HepG2 (cell line): ENCODE measurements around the gene RAB3B. TPM values are rescaled to one million over a fixed set of nuclear protein-coding genes. Genes with fewer than 3 reads are reported as not detected.
A peak's percentile ranks its signal among the peaks of the same experiment; 100 is the strongest.

Experiments
- ARID3A ChIP-seq: IDR thresholded peaks from 2 replicates; pipeline ENCODE4 v1.6.1; 2012; ENCODE audit warnings: low read depth, low read length, improper control_type of control experiment
- ARID5B ChIP-seq: IDR thresholded peaks from 2 replicates; pipeline ENCODE4 v1.4.0; 2020; ENCODE audit warnings: mild to moderate bottlenecking, missing genetic modification reagents
- EHMT2 ChIP-seq: fragments of 200-600 bp; sonication (generic); IDR thresholded peaks from 2 replicates; pipeline ENCODE4 v1.7.0; 2017; ENCODE audit warnings: antibody characterized with exemption, low read depth, low read length, borderline replicate concordance
- ELF3 ChIP-seq: IDR thresholded peaks from 2 replicates; pipeline ENCODE4 v1.6.1; 2016; ENCODE audit warnings: missing genetic modification reagents, missing compliant biosample characterization
- LRRFIP1 ChIP-seq: sonication (generic); formaldehyde crosslinking; conservative IDR thresholded peaks from 2 replicates; pipeline ENCODE4 v1.4.0; 2020; ENCODE audit warnings: missing genetic modification reagents
- PCBP2 ChIP-seq: fragments of 200-400 bp; formaldehyde crosslinking; optimal IDR thresholded peaks from 2 replicates; pipeline ENCODE3; 2018; ENCODE audit warnings: low read length, low read depth; ENCODE audit not compliant: poor library complexity, severe bottlenecking
- PRDM15 ChIP-seq: sonication (generic); formaldehyde crosslinking; IDR thresholded peaks from 2 replicates; pipeline ENCODE4 v1.4.0; 2020; ENCODE audit warnings: missing genetic modification reagents
- TBX3 ChIP-seq: fragments of 450-650 bp; IDR thresholded peaks from 2 replicates; pipeline ENCODE4 v1.6.1; 2017; ENCODE audit warnings: antibody characterized with exemption, mild to moderate bottlenecking, inconsistent platforms, borderline replicate concordance
- ZBTB46 ChIP-seq: sonication (generic); formaldehyde crosslinking; IDR thresholded peaks from 2 replicates; pipeline ENCODE4 v1.4.0; 2020; ENCODE audit warnings: mild to moderate bottlenecking, missing genetic modification reagents, borderline replicate concordance
- ZFP91 ChIP-seq: sonication (generic); formaldehyde crosslinking; IDR thresholded peaks from 2 replicates; pipeline ENCODE4 v1.9.0; 2022; ENCODE audit warnings: missing genetic modification reagents, mild to moderate bottlenecking, borderline replicate concordance
- polyA plus RNA-seq, 8 experiments: library from polyadenylated mRNA; depleted of rRNA in 3 of 8; stranded (reverse) in 7 of 8; unstranded in 1 of 8; fragments of >200 nt; fragmentation: Illumina TruSeq in 4 of 8; extraction: Trizol in 4 of 8; gene quantifications; 2 replicates each; pipeline versions ENCODE4 v1.2.1 to v1.2.3, GENCODE V29; 2011 to 2016; ENCODE audit warnings: low read depth in 4 of 8, missing spikeins in 1 of 8, mixed read lengths in 1 of 8; ENCODE audit not compliant: insufficient read depth in 1 of 8
- total RNA-seq, 5 experiments: library from RNA; depleted of rRNA; stranded (reverse); fragments of >200 nt; fragmentation: Illumina TruSeq; extraction: Trizol; gene quantifications; 2 replicates each; pipeline ENCODE4 v1.2.3, GENCODE V29; 2016; ENCODE audit warnings: low read depth in 1 of 5

Gene RAB3B
- total and polyA plus RNA-seq, 2 of the 13 experiments (the other 11 are each of a cell fraction or from before 2014, with no cell fraction given), result 1.0 to 1.2 TPM

- no peak for TF ChIP-seq PRDM15 (CRISPR knock-in tag)
- no peak for TF ChIP-seq PCBP2
- peak; percentile 47; the same call in 1 of the 2 replicates for TF ChIP-seq TBX3
- peak; percentile 93 for TF ChIP-seq ARID5B
- TF ChIP-seq ELF3 (CRISPR knock-in tag), result peak; percentile 69
- no peak for TF ChIP-seq ZBTB46
- peak; percentile 57; the same call in 1 of the 2 replicates for TF ChIP-seq ARID3A
- TF ChIP-seq ZFP91, result no peak
- TF ChIP-seq LRRFIP1 (CRISPR knock-in tag), result no peak
- no peak for TF ChIP-seq EHMT2
Observed at GRCh38 chr1:51968632-51969031, 21.9 kb downstream of the RAB3B start (continued).
